T-cell (primary cell): ENCODE measurements around the gene IFNG-AS1. TPM values are rescaled to one million over a fixed set of nuclear protein-coding genes. Genes with fewer than 3 reads are reported as not detected.

ENCODE experiments used
- ATAC-seq, 4 experiments: fragments of 200-7000 bp in 3 of 4; fragments of 150-1000 bp in 1 of 4; cut with Tn5 transposase; replicated peaks in 1 of 4; 1 replicate in 3 of 4; 2 replicates in 1 of 4; pipeline ENCODE4 v1.10.0; 2021; ENCODE audit warnings: moderate library complexity in 3 of 4, mild to moderate bottlenecking in 2 of 4, moderate number of reproducible peaks in 1 of 4
- CTCF ChIA-PET, 2 donors: fragments of 300-600 bp; sonication (Branson Sonifier 250); formaldehyde crosslinking; loops; one replicate each; lab custom pipeline; 2022; ENCODE audit warnings: antibody characterized with exemption in 2 of 2; lab: Charles Lee
- POLR2A ChIA-PET, 2 donors: fragments of 300-600 bp; sonication (Branson Sonifier 250); formaldehyde crosslinking; loops; one replicate each; lab custom pipeline; 2022; ENCODE audit warnings: antibody characterized with exemption in 2 of 2; lab: Charles Lee
- DNase-seq, 35 experiments: peaks; one replicate each; pipeline versions ENCODE4 v3.0.0 to v3.0.0-alpha.2; 2013 to 2023
- H3K27ac ChIP-seq: one replicate; pipeline ENCODE4 v1.5.1; 2013; ENCODE audit warnings: low read length
- H3K27me3 ChIP-seq, 2 experiments: replicated peaks in 1 of 2; 1 replicate in 1 of 2; 2 replicates in 1 of 2; pipeline versions ENCODE4 v1.6.1 to v1.7.0; 2013; ENCODE audit warnings: low read length in 1 of 2, mixed read lengths in 1 of 2; ENCODE audit not compliant: control insufficient read depth in 2 of 2, insufficient read depth in 2 of 2; ENCODE audit errors: extremely low read depth in 1 of 2
- H3K36me3 ChIP-seq, 2 donors: 1 replicate in 1 of 2; 2 replicates in 1 of 2; pipeline versions ENCODE4 v1.6.1 to v1.7.0; 2013; ENCODE audit warnings: low read length in 1 of 2; ENCODE audit not compliant: control insufficient read depth in 2 of 2, insufficient read depth in 1 of 2; ENCODE audit errors: extremely low read depth in 1 of 2
- H3K4me1 ChIP-seq, 2 experiments: 1 replicate in 1 of 2; 2 replicates in 1 of 2; pipeline versions ENCODE4 v1.6.1 to v1.7.0; 2013; ENCODE audit warnings: low read length in 2 of 2, mixed read lengths in 1 of 2; ENCODE audit not compliant: insufficient read depth in 2 of 2, control insufficient read depth in 1 of 2; ENCODE audit errors: extremely low read depth in 1 of 2
- H3K4me3 ChIP-seq, 2 donors: 1 replicate in 1 of 2; 2 replicates in 1 of 2; pipeline versions ENCODE4 v1.5.1 to v1.7.0; 2013; ENCODE audit warnings: mild to moderate bottlenecking in 2 of 2, low read length in 1 of 2, moderate library complexity in 1 of 2; ENCODE audit not compliant: control insufficient read depth in 1 of 2; ENCODE audit errors: extremely low read depth in 1 of 2
- H3K9me3 ChIP-seq: 2 replicates; pipeline ENCODE4 v1.7.0; 2013
- H3K27ac Mint-ChIP-seq, 2 donors: one replicate each; pipeline ENCODE4 v1.8.0; 2020 to 2021; ENCODE audit warnings: mild to moderate bottlenecking in 2 of 2, mixed read lengths in 2 of 2
- H3K27me3 Mint-ChIP-seq, 2 donors: one replicate each; pipeline ENCODE4 v1.8.0; 2021 to 2022; ENCODE audit warnings: mixed read lengths in 2 of 2
- H3K36me3 Mint-ChIP-seq: one replicate; pipeline ENCODE4 v1.8.0; 2021; ENCODE audit warnings: mixed read lengths
- H3K4me1 Mint-ChIP-seq, 3 donors: one replicate each; pipeline ENCODE4 v1.8.0; 2020 to 2022; ENCODE audit warnings: mixed read lengths in 3 of 3, mild to moderate bottlenecking in 1 of 3
- H3K4me3 Mint-ChIP-seq, 3 donors: one replicate each; pipeline ENCODE4 v1.8.0; 2020 to 2022; ENCODE audit warnings: mild to moderate bottlenecking in 3 of 3, mixed read lengths in 3 of 3, moderate library complexity in 3 of 3
- H3K9me3 Mint-ChIP-seq, 3 donors: one replicate each; pipeline ENCODE4 v1.8.0; 2020 to 2022; ENCODE audit warnings: mixed read lengths in 3 of 3
- WGBS: methylation state at CpG from one replicate; pipeline ENCODE4 v1.1.5; 2013; ENCODE audit warnings: missing lambda C conversion rate; ENCODE audit not compliant: insufficient coverage; 5-methylcytosine and 5-hydroxymethylcytosine counted together
- total RNA-seq, 35 experiments: library from RNA in 6 of 35; stranded (reverse) in 6 of 35; fragments of 120-200 nt in 1 of 35; gene quantifications; one replicate each; pipeline versions ENCODE4 v1.2.1 to v1.2.4 and lab custom pipeline; 2013 to 2026

IFNG-AS1 gene
- total RNA-seq, 5 donors from 2014 or later (not counting 1 experiment from before 2014, with no cell fraction given) = 1.2 to 6.2 (median 3.3) TPM

- 100% methylated on average over 1 of the region's 5 CpGs for WGBS
- H3K36me3 ChIP-seq = no peaks in the 10 kb centered on the region
- DNase-seq (no peak), ATAC-seq (no peak)
- no peak overlapping the region for H3K4me3 ChIP-seq
- Mint-ChIP-seq H3K27ac (no peak overlapping the region), H3K4me3 (no peak overlapping the region), H3K36me3 (no peaks in the 10 kb centered on the region), H3K27me3 (no peaks in the 10 kb centered on the region), H3K9me3 (no peaks in the 10 kb centered on the region), H3K4me1 (peaks cover 1 to 6% (median 5%) of the 10 kb centered on the region in 3 donors)
- no peaks in the 10 kb centered on the region for H3K27me3 ChIP-seq
- no peaks in the 10 kb centered on the region for H3K9me3 ChIP-seq
- H3K4me1 ChIP-seq = peaks cover 0 to 2% of the 10 kb centered on the region in 2 experiments
- CTCF ChIA-PET = interaction anchor here (2.4 to 6.6 kb wide), 2 partner anchors 588 to 589 kb away, joined by 71 to 257 read pairs; no protein-coding TSS in a partner anchor
- POLR2A ChIA-PET = no interaction called here
- no peak overlapping the region for H3K27ac ChIP-seq
These were observed 45.2 kb upstream of the IFNG-AS1 start for GRCh38 chr12:67944093-67944492.

GRCh38 chr12:67952787-67953186 is 36.5 kb upstream of the IFNG-AS1 start:
- WGBS = 100% methylated on average over 1 of the region's 2 CpGs
- Mint-ChIP-seq H3K27ac (no peak overlapping the region), H3K36me3 (no peaks in the 10 kb centered on the region)

GRCh38 chr12:67957383-67957782 is 31.9 kb upstream of the IFNG-AS1 start:
- H3K9me3 Mint-ChIP-seq = peaks cover 0 to 6% (median 0%) of the 10 kb centered on the region in 3 donors
- H3K36me3 ChIP-seq = no peaks in the 10 kb centered on the region
- H3K36me3 Mint-ChIP-seq = no peaks in the 10 kb centered on the region
- ATAC-seq = no peak
- no peak overlapping the region for H3K27ac Mint-ChIP-seq
- DNase-seq = no peak
- no peaks in the 10 kb centered on the region for H3K27me3 ChIP-seq
- WGBS = 73% methylated on average over 2 of the region's 4 CpGs
- no peak overlapping the region for H3K4me3 Mint-ChIP-seq
- no peak overlapping the region for H3K4me3 ChIP-seq
- H3K4me1 Mint-ChIP-seq = no peaks in the 10 kb centered on the region
- ChIA-PET CTCF (no interaction called here), POLR2A (interaction anchor here in 1 of 2 donors (0.6 kb wide), 1 partner anchor 425 kb away, joined by 3 read pairs; no protein-coding TSS in a partner anchor)
- H3K9me3 ChIP-seq = no peaks in the 10 kb centered on the region
- no peak overlapping the region for H3K27ac ChIP-seq
- H3K4me1 ChIP-seq = no peaks in the 10 kb centered on the region
- no peaks in the 10 kb centered on the region for H3K27me3 Mint-ChIP-seq

More at GRCh38 chr12:67952787-67953186, 36.5 kb upstream of the IFNG-AS1 start:
- CTCF ChIA-PET = interaction anchor here in 1 of 2 donors (1.0 kb wide), 1 partner anchor 10 kb away, joined by 3 read pairs; no protein-coding TSS in a partner anchor
- no peaks in the 10 kb centered on the region for H3K27me3 ChIP-seq
- no peaks in the 10 kb centered on the region for H3K4me1 Mint-ChIP-seq
- ATAC-seq = no peak
- no peak overlapping the region for H3K27ac ChIP-seq
- POLR2A ChIA-PET = interaction anchor here in 1 of 2 donors (0.5 kb wide), 1 partner anchor 1600 kb away, joined by 5 read pairs; no protein-coding TSS in a partner anchor
- H3K4me1 ChIP-seq = no peaks in the 10 kb centered on the region
- H3K36me3 ChIP-seq = no peaks in the 10 kb centered on the region
- no peak overlapping the region for H3K4me3 Mint-ChIP-seq
- DNase-seq = no peak
- H3K27me3 Mint-ChIP-seq = no peaks in the 10 kb centered on the region
- H3K9me3 Mint-ChIP-seq = no peaks in the 10 kb centered on the region
- no peak overlapping the region for H3K4me3 ChIP-seq
- no peaks in the 10 kb centered on the region for H3K9me3 ChIP-seq

- Histone ChIP-seq H3K9me3 (no peaks in the 10 kb centered on the region), H3K36me3 (no peaks in the 10 kb centered on the region), H3K27me3 (no peaks in the 10 kb centered on the region), H3K27ac (no peak overlapping the region), H3K4me1 (no peaks in the 10 kb centered on the region), H3K4me3 (no peak overlapping the region)
- CTCF ChIA-PET = no interaction called here
- H3K9me3 Mint-ChIP-seq = peaks cover 0 to 6% (median 0%) of the 10 kb centered on the region in 3 donors
- no peak for DNase-seq
- 100% methylated on average over 1 of the region's 4 CpGs for WGBS
- ATAC-seq = no peak
- H3K4me1 Mint-ChIP-seq = no peaks in the 10 kb centered on the region
- POLR2A ChIA-PET = no interaction called here
- no peaks in the 10 kb centered on the region for H3K36me3 Mint-ChIP-seq
- no peaks in the 10 kb centered on the region for H3K27me3 Mint-ChIP-seq
- no peak overlapping the region for H3K4me3 Mint-ChIP-seq
- H3K27ac Mint-ChIP-seq = no peak overlapping the region
These were observed 31.1 kb upstream of the IFNG-AS1 start for GRCh38 chr12:67958187-67958586.

GRCh38 chr12:67964456-67964855 is 24.8 kb upstream of the IFNG-AS1 start:
- POLR2A ChIA-PET = no interaction called here
- CTCF ChIA-PET = interaction anchor here in 1 of 2 donors (0.6 kb wide), 1 partner anchor 608 kb away, joined by 3 read pairs; no protein-coding TSS in a partner anchor

GRCh38 chr12:67966560-67966959 is 22.7 kb upstream of the IFNG-AS1 start:
- H3K36me3 ChIP-seq = no peaks in the 10 kb centered on the region
- POLR2A ChIA-PET = no interaction called here
- DNase-seq = no peak
- H3K4me3 Mint-ChIP-seq = no peak overlapping the region
- H3K4me1 ChIP-seq = no peaks in the 10 kb centered on the region
- no peak overlapping the region for H3K27ac Mint-ChIP-seq
- H3K4me1 Mint-ChIP-seq = peaks cover 0 to 4% (median 0%) of the 10 kb centered on the region in 3 donors
- H3K9me3 Mint-ChIP-seq = no peaks in the 10 kb centered on the region
- 100% methylated on average over 1 of the region's 2 CpGs for WGBS
- no peaks in the 10 kb centered on the region for H3K9me3 ChIP-seq
- H3K27ac ChIP-seq = no peak overlapping the region
- CTCF ChIA-PET = interaction anchor here in 1 of 2 donors (1.6 kb wide), 1 partner anchor 24 kb away, joined by 4 read pairs; no protein-coding TSS in a partner anchor
- H3K27me3 Mint-ChIP-seq = peaks cover 0 to 3% of the 10 kb centered on the region in 2 donors
- no peak for ATAC-seq
- H3K4me3 ChIP-seq = no peak overlapping the region
- H3K27me3 ChIP-seq = no peaks in the 10 kb centered on the region
- no peaks in the 10 kb centered on the region for H3K36me3 Mint-ChIP-seq

More at GRCh38 chr12:67964456-67964855, 24.8 kb upstream of the IFNG-AS1 start:
- DNase-seq = no peak
- no peak overlapping the region for H3K4me3 ChIP-seq
- Mint-ChIP-seq H3K27ac (no peak overlapping the region), H3K9me3 (peaks cover 0 to 6% (median 0%) of the 10 kb centered on the region in 3 donors), H3K27me3 (peaks cover 0 to 3% of the 10 kb centered on the region in 2 donors), H3K4me3 (no peak overlapping the region), H3K4me1 (peaks cover 0 to 4% (median 0%) of the 10 kb centered on the region in 3 donors), H3K36me3 (no peaks in the 10 kb centered on the region)
- H3K36me3 ChIP-seq = no peaks in the 10 kb centered on the region
- H3K27me3 ChIP-seq = no peaks in the 10 kb centered on the region
- H3K9me3 ChIP-seq = no peaks in the 10 kb centered on the region
- H3K4me1 ChIP-seq = no peaks in the 10 kb centered on the region
- no peak overlapping the region for H3K27ac ChIP-seq
- no CpG with 5 or more reads among the region's 1 CpG for WGBS
- ATAC-seq = no peak
